Putamen (tissue), 1 donor: ENCODE results near the gene ELOVL3.

ENCODE experiments used
- DNase-seq: peaks from one replicate; pipeline ENCODE4 v3.0.0-alpha.2; 2016; ENCODE audit warnings: low spot score

The ELOVL3 gene

GRCh38 chr10:102254426-102254825 lies 28.3 kb downstream of the ELOVL3 start:
- no peak for DNase-seq

- DNase-seq, result no peak
Observed at GRCh38 chr10:102255404-102255803, 29.3 kb downstream of the ELOVL3 start.

GRCh38 chr10:102261196-102261595 lies 35.1 kb downstream of the ELOVL3 start:
- DNase-seq, result no peak

- DNase-seq, result no peak
Observed at GRCh38 chr10:102261842-102262241, 35.7 kb downstream of the ELOVL3 start.

- no peak for DNase-seq
Observed at GRCh38 chr10:102262744-102263370, 36.8 kb downstream of the ELOVL3 start.

- no peak for DNase-seq
Observed at GRCh38 chr10:102264371-102264770, 38.3 kb downstream of the ELOVL3 start.

GRCh38 chr10:102266670-102267069 lies 40.6 kb downstream of the ELOVL3 start:
- no peak for DNase-seq

- no peak for DNase-seq
Observed at GRCh38 chr10:102267748-102268147, 41.6 kb downstream of the ELOVL3 start.

- no peak for DNase-seq
Observed at GRCh38 chr10:102268375-102268888, 42.3 kb downstream of the ELOVL3 start.

GRCh38 chr10:102269017-102269416 lies 42.9 kb downstream of the ELOVL3 start:
- no peak for DNase-seq

- no peak for DNase-seq
Observed at GRCh38 chr10:102274062-102274461, 48.0 kb downstream of the ELOVL3 start.

- no peak for DNase-seq
Observed at GRCh38 chr10:102275343-102275742, 49.2 kb downstream of the ELOVL3 start.

GRCh38 chr10:102279104-102279503 lies 53.0 kb downstream of the ELOVL3 start:
- DNase-seq, result no peak
